PFSK-1 (cell line): ENCODE data around the gene ZNF319.

Experiments
- FOXP2 ChIP-seq: optimal IDR thresholded peaks from 2 replicates; pipeline ENCODE3; 2011; ENCODE audit warnings: borderline replicate concordance, control low read depth, inconsistent platforms; ENCODE audit not compliant: insufficient read depth; ENCODE audit errors: extremely low read length, extremely low read depth
- SIN3A ChIP-seq: IDR thresholded peaks from 2 replicates; pipeline ENCODE4 v1.6.1; 2012; ENCODE audit warnings: mild to moderate bottlenecking, low read length, moderate library complexity, borderline replicate concordance; ENCODE audit not compliant: insufficient read depth
- TF ChIP-seq, protein P1 (sequence below), 2 experiments: IDR thresholded peaks; 2 replicates each; pipeline versions ENCODE4 v1.6.1 to v1.8.0; 2011 to 2012; ENCODE audit warnings: low read depth in 2 of 2, low read length in 2 of 2, control low read depth in 1 of 2, inconsistent platforms in 1 of 2, mild to moderate bottlenecking in 1 of 2, moderate library complexity in 1 of 2; ENCODE audit not compliant: insufficient read depth in 1 of 2

DNA sequence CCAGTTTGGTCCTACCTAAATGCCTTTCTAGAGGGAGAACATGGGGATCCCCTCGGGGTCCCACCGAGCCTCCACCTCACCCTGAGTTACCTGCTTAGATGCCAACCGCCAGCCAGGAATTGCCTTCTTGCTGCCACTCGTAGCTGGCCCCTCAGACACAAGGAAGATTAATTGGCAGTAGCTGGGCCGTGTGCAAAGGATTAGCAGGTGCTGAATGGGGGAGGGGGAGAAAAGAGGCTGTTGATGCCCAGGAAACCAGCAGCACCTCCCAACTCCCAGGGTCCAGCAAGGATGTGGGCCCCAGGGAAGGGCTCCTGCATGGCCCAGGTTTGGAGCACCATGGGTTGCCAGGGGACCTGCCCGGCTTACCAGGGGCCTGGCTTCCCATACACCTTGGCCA is 29.5 kb downstream of the ZNF319 start, which contains the start of gene CNGB1:
- TF ChIP-seq, protein P1, sequence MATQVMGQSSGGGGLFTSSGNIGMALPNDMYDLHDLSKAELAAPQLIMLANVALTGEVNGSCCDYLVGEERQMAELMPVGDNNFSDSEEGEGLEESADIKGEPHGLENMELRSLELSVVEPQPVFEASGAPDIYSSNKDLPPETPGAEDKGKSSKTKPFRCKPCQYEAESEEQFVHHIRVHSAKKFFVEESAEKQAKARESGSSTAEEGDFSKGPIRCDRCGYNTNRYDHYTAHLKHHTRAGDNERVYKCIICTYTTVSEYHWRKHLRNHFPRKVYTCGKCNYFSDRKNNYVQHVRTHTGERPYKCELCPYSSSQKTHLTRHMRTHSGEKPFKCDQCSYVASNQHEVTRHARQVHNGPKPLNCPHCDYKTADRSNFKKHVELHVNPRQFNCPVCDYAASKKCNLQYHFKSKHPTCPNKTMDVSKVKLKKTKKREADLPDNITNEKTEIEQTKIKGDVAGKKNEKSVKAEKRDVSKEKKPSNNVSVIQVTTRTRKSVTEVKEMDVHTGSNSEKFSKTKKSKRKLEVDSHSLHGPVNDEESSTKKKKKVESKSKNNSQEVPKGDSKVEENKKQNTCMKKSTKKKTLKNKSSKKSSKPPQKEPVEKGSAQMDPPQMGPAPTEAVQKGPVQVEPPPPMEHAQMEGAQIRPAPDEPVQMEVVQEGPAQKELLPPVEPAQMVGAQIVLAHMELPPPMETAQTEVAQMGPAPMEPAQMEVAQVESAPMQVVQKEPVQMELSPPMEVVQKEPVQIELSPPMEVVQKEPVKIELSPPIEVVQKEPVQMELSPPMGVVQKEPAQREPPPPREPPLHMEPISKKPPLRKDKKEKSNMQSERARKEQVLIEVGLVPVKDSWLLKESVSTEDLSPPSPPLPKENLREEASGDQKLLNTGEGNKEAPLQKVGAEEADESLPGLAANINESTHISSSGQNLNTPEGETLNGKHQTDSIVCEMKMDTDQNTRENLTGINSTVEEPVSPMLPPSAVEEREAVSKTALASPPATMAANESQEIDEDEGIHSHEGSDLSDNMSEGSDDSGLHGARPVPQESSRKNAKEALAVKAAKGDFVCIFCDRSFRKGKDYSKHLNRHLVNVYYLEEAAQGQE (IDR thresholded peaks at IDR 0.05; ENCODE audit: insufficient read depth in 1 of 2, low read depth in 2 of 2, low read length in 2 of 2), result no peak
- TF ChIP-seq FOXP2, result no peak
- no peak for TF ChIP-seq SIN3A
